Activated CD8-positive, alpha-beta memory T cell treated with anti-CD3 and anti-CD28 coated beads for 4 hours (primary cell): Measurements from ENCODE around the gene ZFP90.

Source experiments
- DNase-seq, 2 donors: peaks; one replicate each; pipeline ENCODE4 v3.0.0-alpha.2; 2020; ENCODE audit warnings: low read depth in 2 of 2

The ZFP90 gene

DNA sequence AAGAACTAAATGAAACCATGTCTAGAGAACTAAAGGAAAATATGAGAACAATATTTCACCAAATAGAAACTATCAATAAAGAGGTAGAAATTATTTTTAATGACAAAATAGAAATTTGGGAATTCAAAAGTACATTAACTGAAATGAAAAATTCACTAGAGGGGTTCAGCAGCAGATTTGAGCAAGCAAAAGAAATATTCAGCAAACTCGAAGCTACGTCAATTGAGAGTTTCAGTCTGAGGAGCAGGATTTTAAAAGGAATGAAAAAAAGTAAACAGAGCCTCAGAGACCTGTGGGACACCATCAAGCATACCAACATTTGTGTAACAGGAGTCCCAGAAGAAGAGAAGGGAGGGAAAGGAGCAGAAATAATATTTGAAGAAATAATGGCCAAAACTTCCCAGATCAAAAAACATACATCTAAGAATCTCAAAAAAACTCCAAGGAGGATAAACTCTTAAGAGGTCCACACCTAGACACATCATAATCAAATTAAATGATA lies 38.3 kb downstream of the ZFP90 start:
- DNase-seq: no peak

- peak; percentile 7 to 11 for DNase-seq
Observed at GRCh38 chr16:68590201-68590994, 51.3 kb downstream of the ZFP90 start.

DNA sequence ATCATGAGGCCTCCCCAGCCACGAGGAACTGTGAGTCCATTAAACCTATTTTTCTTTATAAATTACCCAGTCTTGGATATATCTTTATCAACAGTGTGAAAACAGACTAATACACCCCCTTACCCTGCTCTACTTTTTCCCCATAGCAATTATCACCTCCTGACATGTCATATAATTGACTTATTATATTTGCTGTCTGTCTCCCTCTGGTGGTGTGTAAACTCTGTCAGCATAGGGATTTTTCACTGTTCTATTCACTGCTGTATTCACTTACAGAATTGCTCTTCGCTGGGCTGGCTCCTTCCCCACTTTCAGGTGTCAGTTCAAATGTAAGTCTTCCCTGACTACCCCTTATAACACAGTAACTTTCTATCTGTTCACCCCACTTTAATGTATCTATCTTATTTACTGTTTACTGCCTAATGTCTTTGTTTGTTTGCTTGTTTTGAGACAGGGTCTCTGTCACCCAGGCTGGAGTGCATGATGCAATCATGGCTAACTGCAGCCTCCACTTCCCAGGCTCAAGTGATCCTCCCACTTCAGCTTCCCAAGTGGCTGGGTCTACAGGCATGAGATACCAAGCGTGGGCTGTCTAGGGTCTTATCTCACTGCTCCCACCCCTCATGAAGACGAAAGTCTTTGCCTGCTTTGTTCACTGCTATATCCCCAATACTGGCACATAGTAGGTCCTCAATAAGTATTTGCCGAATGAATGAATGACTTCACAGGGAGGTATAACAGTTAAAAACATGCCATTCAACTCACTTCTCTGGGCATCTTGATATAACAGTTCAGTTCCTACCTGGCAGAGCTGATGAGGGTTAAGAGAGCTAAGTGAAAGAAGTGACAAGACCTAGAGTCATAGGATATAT lies 53.6 kb downstream of the ZFP90 start:
- DNase-seq: no peak

- DNase-seq: no peak
Observed at GRCh38 chr16:68596266-68596665, 57.2 kb downstream of the ZFP90 start.

GRCh38 chr16:68599586-68599985 lies 60.5 kb downstream of the ZFP90 start:
- DNase-seq: no peak

DNA sequence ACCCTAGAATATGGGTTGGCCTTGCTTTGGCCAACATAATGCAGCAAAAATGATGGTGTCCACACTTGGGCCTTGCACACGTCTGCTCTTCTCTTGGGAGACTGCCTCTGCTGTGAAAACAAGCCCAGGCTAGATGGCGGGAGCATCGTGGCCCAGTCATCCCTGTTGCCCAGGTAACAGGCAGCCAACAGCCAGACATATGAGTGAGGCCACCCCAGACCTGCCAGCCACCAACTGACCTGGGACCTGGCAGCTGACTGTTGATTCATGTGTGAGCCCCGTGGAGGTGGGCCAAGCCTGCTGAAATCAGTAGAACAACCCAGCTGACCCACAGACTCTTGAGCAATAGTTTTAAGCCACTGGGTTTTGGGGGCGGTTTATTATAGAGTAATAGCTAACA lies 66.7 kb downstream of the ZFP90 start:
- no peak for DNase-seq

DNA sequence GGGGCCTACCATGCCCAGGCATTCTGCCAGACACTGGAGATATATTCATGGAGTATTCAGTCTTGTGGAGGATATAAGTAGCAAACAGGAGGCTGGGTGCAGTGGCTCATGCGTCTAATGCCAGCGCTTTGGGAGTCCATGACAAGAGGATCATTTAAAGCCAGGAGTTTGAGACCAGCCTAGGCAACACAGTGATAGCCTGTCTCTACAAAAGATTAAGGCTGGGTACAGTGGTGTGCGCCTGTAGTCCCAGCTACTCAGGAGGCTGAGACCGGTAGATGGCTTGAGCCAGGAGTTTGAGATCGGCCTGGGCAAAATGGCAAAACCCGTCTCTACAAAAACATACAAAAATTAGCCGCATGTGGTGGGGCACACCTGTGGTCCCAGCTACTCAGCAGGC lies 68.4 kb downstream of the ZFP90 start:
- DNase-seq: no peak

DNA sequence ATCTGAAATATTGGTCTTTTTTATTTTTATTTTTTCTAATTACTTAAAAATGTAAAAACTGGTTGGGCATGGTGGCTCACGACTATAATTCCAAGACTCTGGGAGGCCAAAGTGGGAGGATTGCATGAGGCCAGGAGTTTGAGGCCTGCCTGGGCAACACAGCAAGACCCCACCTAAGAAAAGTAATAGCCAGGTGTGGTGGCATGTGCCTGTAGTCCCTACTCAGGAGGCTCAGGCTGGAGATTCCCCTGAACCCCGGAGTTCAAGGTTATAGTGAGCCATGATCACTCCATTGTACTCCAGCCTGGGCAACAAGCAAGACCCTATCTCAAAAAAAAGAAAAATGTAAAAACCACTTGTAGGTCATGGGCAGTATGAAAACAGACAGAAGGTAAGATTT lies 69.2 kb downstream of the ZFP90 start:
- no peak for DNase-seq

GRCh38 chr16:68612996-68613395 lies 73.9 kb downstream of the ZFP90 start:
- no peak for DNase-seq

DNA sequence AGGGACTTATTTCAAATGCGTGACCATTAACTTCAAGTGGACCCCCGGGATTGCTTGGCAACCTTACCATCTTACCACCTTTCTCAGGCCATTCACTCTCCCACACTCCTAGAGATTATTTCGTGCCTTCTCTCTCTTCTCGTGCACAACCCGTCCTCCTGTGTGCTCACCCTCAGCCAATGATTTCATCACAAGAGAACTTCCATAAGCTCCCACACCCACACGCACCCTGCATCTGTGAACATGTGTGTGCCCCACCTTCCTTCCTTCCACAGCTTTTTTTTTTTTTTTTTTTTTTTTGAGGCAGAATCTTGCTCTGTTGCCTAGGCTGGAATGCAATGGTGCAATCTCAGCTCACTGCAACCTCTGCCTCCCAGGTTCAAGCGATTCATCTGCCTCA lies 78.6 kb downstream of the ZFP90 start:
- no peak for DNase-seq
